Measurements from ENCODE around the gene PGAP3.

The PGAP3 gene

DNA sequence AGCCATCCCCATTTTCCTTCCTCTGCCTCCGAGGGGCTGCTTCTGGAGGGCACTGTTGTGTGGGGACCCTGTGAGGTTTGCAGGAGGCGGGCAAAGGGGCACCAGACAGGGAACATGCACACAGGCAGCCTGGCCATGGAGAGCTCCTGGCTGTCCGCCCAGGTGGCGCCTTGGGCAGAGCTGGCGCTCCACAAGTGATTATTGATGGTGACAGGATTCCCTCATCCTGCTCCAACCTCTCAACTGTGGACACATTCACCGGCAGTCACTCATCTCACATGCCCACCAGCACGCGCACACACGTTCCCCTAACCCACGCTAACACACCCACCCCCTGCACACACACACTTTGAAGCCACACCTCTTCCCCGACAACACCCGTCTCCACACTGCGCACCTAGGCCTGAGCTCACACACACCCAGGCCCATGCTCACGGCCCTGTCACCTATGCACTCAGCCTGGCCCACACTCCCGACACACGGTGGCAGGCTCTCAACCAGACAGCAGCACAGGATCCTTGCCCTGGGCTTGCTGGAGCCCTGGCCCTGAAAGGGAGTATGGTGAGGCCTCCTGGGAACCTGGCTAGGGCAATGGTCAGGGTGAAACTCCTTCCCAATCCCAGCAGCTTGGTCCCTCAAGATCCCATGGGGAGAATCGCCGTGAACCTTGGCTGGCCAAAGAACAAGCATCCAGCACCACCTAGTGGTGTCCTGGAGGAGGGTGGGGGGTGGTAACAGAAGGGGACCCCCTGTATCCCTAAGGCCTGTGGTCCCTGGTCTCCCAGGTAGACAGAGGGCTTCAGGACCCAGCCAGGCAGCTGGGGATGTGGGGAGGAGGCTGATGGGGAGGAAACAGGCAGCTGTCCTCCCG lies 16.0 kb downstream of the PGAP3 start:
- no peak for DNase-seq

DNA sequence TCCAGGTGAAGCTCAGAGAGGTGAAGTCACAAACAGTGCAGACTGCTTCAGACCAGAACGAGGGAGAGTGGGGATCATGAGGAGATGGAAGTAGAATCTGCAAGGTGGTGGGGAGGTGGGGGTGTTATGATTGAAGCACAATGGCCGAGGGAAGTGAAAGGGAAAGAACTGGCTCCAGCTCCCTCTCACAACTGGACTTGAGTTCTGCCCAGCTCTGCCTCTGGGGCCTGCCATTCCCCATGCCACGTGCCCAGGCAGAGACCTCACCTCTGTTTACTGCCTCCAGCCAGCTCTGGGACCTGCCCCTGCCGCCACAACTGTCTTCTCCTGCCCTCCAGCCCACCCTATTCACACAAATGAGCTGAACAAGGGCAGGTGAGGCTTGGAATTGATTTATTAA lies 17.1 kb downstream of the PGAP3 start:
- no peak for DNase-seq

DNA sequence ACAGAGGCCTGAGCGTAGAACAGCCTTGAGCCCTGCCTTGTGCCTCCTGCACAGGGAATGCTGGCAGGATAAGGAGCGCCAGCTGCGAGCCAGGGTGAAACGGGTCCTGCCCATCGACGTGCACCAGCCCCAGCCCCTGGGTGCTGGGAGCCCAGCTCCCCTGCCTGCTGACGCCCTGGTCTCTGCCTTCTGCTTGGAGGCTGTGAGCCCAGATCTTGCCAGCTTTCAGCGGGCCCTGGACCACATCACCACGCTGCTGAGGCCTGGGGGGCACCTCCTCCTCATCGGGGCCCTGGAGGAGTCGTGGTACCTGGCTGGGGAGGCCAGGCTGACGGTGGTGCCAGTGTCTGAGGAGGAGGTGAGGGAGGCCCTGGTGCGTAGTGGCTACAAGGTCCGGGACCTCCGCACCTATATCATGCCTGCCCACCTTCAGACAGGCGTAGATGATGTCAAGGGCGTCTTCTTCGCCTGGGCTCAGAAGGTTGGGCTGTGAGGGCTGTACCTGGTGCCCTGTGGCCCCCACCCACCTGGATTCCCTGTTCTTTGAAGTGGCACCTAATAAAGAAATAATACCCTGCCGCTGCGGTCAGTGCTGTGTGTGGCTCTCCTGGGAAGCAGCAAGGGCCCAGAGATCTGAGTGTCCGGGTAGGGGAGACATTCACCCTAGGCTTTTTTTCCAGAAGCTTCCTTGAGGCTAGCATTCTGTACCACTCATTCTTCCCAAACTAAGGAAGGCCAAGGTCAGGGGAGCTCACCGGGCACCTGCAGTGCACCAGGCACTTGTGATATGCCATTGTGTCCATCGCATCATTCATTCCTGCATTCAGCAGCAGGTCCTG lies 17.7 kb downstream of the PGAP3 start:
- DNase-seq, result no peak

DNA sequence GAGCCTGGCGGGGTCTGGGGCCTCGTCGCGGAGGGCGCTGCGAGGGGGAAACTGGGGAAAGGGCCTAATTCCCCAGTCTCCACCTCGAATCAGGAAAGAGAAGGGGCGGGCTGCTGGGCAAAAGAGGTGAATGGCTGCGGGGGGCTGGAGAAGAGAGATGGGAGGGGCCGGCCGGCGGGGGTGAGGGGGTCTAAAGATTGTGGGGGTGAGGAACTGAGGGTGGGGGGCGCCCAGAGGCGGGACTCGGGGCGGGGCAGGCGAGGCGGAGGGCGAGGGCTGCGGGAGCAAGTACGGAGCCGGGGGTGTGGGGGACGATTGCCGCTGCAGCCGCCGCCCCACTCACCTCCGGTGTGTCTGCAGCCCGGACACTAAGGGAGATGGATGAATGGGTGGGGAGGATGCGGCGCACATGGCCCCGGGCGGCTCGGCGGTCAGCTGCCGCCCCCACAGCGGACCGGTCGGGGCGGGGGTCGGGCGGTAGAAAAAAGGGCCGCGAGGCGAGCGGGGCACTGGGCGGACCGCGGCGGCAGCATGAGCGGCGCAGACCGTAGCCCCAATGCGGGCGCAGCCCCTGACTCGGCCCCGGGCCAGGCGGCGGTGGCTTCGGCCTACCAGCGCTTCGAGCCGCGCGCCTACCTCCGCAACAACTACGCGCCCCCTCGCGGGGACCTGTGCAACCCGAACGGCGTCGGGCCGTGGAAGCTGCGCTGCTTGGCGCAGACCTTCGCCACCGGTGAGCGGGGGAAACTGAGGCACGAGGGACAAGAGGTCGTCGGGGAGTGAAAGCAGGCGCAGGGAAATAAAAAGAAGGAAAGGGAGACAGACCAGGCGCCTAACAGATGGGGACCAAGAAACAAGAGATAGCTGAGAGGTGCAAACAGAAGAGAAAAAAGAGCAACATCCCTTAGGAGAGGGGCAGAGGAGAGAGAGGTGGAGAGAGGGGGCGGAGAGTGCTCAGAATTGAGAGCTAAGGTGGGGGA lies 19.6 kb downstream of the PGAP3 start, which contains the start of gene PNMT:
PNMT (plus strand) TSS at position 509 of the 980 bp plus-strand sequence; CDS start at position 532, 23 bp downstream.
- peak; percentile 63 to 65 for DNase-seq

DNA sequence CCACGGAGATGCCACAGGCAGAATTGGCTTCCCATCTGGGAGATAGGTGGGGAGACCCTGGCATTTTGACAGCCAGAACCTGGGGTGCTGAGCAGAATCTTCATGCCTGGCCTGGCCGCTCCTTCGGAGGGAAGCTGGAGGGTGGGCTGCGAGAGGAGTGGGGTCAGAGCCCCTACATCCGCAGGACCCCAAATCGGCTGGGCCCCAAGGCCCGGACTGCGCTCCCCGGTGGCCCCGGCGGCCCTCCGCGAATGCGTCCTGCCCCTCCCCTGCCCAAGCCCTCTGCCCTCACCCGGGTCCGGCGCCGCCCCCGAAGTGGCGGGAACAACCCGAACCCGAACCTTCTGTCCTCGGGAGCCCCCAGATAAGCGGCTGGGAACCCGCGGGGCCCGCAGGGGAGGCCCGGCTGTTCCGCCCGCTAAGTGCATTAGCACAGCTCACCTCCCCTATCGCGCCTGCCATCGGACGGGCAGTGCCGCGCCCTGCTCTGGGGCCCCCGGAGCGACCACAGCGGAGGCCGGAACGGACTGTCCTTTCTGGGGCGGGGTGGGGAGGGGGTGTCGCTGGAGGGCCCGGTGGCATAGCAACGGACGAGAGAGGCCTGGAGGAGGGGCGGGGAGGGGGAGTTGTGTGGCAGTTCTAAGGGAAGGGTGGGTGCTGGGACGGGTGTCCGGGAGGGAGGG lies 20.5 kb downstream of the PGAP3 start:
- DNase-seq, result no peak

DNA sequence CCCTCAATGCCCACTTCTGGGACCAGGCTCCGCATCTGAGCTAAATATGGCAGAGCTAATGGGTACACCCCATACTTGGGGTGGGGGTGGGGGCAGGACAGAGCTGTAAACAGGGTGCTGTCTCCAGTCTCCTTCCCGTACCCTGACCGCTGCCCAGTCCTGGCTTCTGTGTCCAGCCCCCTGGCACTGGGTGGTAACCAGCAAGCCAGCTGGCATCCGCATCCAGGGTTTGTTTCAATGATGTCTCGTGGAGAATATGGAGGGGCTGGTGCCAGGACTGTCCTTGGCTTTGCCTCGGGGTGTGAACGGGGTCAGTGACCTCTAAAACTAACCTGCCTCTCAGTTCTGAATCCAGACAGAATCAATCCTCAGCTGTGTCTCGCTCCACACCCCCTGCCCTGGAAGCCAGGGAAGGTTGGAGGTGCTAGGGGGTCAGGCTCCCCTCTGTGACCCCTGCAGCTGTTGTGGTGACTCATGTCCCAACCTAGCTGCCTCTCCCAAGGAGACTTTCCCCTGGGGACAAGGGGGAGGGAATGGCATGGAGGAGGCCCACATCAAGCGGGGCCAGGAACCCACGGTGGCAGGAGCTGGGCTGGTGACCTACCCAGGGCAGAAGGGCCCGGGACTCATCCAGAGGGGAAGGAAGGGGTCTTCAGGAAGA lies 21.1 kb downstream of the PGAP3 start:
- no peak for DNase-seq

DNA sequence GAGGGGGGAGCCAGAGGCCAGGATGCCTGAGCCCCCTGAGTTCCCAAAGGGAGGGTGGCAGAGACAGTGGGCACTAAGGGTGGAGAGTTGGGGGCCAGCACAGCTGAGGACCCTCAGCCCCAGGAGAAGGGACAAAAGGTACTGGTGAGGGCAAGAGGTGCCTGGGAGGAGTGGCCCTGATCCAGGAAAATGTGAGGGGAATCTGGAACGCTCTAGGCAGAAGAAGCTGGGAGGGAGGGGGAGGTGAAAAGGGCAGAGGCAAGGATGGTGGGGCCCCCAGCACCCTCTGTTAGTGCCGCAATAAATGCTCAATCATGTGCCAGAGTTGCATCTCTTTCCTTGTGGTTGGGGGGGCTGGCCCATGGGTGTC lies 21.6 kb downstream of the PGAP3 start:
- no peak for DNase-seq

DNA sequence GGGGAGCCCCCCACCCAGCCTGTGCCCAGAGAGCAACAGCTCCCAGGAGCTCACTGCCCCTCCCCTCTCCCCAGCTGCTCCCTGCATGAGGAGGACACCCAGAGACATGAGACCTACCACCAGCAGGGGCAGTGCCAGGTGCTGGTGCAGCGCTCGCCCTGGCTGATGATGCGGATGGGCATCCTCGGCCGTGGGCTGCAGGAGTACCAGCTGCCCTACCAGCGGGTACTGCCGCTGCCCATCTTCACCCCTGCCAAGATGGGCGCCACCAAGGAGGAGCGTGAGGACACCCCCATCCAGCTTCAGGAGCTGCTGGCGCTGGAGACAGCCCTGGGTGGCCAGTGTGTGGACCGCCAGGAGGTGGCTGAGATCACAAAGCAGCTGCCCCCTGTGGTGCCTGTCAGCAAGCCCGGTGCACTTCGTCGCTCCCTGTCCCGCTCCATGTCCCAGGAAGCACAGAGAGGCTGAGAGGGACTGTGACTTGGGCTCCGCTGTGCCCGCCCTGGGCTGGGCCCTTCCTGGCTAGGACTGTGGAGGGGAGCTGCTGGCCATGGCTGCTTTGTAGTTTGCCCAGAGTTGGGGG lies 22.1 kb downstream of the PGAP3 start:
- DNase-seq, result no peak

DNA sequence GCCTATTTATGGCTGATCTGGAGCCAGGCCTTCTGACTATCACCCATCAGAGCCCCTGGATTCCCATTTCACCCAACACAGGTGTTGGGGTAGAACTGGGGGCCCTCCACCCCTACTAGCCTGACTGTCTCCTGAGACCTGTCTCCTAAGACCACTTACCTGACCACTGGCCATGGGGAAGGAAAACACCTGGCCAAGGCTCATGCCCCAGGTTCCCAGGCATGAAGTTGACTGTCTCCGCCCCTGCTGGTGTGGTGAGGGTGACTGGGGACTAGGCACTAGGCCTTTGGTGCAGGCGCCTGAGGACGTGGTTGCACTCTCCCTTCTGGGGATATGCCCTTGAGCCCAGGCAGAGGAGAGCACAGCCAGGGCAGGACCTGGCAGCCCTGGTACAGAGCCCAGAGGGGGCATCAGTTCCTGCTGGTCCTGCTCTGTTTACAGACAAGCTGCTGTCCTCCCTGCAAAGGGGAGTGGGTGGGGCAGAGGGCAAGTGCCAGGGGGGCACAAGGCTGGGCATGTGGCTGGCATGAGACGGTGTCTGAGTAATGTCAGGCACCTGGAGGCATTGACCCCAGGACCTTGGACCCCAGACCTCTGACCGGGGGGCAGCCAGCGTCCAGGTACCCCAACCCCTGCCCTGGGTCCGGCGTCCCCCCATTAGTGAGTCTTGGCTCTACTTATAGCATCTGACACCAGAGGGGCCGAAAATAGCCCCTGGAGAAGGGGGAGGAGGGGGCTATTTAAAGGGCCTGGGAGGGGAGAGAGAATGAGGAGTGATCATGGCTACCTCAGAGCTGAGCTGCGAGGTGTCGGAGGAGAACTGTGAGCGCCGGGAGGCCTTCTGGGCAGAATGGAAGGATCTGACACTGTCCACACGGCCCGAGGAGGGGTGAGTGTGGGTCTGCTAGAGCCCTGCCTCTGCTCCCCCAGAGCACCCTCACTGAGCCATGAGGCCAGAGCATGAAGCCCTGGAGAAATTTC lies 23.0 kb downstream of the PGAP3 start, which contains the start of gene TCAP:
TCAP (plus strand) TSS at position 769 of the 981 bp plus-strand sequence; CDS start at position 780, 11 bp downstream.
- no peak for DNase-seq

DNA sequence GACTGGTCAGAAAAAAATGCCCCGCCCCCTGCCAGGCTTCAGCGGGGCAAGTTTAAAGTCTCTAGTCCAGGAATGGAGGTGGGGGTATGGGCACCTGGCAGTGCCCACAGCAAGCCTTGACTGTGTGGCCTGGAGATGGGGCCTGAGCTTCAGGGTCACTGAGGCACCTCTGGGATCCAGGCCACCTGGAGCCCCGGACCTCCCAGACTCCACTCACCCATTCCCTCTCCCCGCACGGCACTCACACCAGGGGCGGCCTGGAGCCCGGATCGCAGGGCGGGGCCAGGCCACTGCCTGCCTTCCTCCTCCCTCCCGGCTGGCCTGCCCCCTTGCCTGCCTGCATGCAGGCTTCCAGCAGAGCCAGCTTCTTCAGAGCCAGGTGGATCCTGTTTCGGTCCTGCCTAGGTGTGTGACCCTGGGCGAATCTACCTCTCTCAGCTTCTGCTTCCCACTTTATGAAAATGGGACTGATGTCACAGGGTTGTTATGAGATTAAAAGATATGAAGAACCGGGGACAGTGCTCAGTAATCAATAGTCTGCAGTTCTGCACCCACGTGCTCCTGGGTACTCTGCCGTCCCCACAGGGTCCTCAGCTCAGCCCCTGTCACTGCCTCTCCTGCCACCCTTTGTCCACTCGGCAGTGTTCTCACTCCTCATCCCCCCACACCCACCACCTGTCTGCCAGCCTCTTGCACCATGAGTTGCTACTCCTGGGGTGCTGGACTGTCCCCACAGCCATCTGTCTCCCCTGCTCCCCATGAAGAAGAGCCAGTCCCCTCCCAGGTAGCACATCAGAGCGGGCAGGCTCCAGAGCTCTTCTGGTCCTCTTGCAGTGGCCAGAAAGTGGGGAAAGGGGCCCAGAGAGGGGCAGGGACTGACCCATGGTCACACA lies 23.9 kb downstream of the PGAP3 start:
- DNase-seq, result no peak

DNA sequence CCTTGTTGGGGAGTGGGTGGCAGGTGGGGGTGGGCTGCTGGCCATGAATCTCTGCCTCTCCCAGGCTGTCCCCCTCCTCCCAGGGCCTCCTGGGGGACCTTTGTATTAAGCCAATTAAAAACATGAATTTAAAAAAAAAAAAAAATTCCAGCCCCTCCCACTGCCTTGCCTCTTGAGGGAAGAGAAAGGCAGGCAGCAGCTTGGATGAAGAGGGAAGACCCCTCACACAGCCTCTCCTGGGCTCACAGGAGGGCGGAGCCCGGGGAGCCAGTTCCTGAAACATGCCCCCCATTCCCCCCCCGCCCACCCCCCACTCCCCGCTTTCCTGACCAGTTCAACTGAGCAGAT lies 24.5 kb downstream of the PGAP3 start:
- no peak for DNase-seq

DNA sequence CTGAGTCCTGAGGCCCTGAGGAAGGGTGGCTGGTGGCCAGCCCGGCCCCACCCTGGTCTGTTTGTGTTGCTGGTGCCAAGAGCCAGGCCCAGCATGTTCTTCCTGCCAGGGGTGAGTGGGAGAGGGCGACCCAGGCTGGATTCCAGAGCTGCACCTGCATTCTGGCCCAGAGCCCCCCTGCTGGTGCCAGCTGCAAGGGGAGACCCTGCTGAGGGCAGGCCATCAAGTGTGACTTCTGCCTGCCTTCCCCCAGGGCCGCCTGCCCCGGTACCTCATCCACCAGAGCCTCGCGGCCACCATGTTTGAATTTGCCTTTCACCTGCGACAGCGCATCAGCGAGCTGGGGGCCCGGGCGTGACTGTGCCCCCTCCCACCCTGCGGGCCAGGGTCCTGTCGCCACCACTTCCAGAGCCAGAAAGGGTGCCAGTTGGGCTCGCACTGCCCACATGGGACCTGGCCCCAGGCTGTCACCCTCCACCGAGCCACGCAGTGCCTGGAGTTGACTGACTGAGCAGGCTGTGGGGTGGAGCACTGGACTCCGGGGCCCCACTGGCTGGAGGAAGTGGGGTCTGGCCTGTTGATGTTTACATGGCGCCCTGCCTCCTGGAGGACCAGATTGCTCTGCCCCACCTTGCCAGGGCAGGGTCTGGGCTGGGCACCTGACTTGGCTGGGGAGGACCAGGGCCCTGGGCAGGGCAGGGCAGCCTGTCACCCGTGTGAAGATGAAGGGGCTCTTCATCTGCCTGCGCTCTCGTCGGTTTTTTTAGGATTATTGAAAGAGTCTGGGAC lies 25.1 kb downstream of the PGAP3 start:
- DNase-seq, result no peak

DNA sequence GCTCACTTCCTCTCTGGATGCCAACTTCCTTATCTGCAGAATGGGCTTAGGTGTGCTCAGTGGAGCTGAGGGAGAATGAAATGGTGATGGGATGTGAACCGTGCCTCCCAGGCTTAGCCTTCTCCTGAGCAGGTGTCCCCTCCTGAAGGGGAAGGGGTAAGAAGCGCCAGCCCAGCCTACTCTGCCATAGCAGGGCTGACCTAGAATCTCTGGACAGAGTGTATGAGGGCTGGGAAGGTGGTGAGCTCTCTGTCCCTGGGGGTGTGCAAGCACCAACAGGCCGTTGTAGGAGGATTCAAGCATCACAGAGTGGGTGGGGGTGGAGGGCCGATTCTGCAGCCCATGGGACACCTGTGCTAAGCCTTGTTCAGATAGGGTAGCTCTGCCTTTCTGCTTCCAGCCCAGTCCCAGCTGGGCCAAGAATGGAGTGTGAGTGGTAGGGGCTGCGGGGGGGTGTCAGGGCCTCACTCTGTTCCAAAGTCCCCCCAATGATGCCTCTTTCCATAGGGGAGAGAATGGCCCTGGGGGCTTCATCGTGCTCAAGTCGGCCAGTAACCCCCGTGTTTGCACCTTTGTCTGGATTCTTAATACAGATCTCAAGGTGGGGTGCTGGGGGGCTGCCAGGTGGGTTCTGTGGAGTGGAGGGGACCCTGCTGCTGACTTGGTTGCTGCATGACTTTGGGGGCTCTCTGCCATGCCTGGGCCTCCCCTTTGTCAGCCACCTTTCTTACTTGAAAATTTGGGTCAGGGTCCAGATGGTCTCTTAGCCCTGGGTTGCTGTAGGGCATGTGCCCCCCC lies 25.9 kb downstream of the PGAP3 start:
- DNase-seq, result no peak

DNA sequence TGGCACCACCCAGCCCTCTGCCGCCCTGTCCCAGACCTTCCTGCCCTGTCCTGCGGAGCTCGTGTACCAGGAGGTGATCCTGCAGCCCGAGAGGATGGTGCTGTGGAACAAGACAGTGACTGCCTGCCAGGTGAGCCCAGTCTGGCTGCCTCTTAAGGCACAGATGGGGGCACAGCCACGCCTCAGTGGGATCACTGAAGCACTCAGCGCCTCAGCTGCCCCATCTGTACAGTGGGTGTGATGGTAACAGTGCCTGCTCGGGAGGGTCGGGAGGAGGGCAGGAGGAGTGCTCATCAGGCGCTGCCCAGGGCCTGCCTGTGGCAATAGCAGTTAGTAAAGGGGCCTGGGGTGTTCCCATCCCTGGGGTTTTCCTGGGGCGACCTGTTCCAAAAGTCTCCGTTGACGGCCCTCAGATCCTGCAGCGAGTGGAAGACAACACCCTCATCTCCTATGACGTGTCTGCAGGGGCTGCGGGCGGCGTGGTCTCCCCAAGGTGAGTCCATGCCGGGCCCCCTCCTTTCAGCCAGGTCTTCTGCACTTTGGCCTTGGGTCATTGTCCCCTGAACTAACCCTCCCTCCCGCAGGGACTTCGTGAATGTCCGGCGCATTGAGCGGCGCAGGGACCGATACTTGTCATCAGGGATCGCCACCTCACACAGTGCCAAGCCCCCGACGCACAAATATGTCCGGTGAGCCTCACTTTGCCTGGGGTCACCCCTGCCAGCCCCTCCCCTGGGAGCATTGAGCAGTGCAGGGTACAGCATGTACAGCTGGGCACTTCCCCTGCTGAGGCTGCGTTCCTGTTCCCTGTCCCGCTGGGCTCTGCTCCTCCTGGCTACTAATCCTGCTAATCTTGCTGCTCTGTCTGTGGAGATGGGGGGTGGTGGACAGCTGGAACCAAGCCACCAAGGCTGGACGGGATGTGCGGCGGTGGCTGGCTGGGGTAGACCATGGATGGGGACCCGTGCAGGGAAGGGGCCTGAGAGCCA lies 27.2 kb downstream of the PGAP3 start:
- no peak for DNase-seq

DNA sequence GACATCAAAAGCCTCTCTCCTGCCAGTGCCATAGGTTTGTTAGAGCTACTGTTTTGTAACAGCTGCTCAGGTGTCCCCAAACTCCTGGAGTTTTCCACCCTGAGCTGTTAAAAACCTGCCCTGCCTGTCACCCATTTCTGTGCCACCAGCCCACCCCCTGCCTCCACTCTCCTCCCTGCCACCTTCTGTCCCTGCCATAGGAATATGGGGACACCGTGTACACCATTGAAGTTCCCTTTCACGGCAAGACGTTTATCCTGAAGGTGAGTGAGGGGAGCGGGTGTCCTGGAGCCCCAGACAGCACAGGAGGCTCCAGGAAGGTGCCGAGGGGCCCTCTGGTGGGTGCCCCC lies 27.9 kb downstream of the PGAP3 start:
- DNase-seq, result no peak

Measured in activated CD4-positive, alpha-beta T cell treated with anti-CD3 and anti-CD28 coated beads, Interleukin-2, amount 50 U/mL, for 4 hours (primary cell).